WTC11 (cell line): ENCODE data around the gene CTPS2.

ENCODE experiments used
- CBFB ChIP-seq: sonication (generic); formaldehyde crosslinking; IDR thresholded peaks from 2 replicates; pipeline ENCODE4 v1.8.1; 2022; ENCODE audit warnings: mild to moderate bottlenecking, low read depth, missing genetic modification reagents
- CREM ChIP-seq: sonication (generic); formaldehyde crosslinking; IDR thresholded peaks from 2 replicates; pipeline ENCODE4 v1.8.1; 2022; ENCODE audit warnings: mild to moderate bottlenecking, missing genetic modification reagents, moderate library complexity
- FOXJ3 ChIP-seq: sonication (generic); formaldehyde crosslinking; IDR thresholded peaks from 2 replicates; pipeline ENCODE4 v1.9.0; 2021; ENCODE audit warnings: missing genetic modification reagents, mild to moderate bottlenecking, borderline replicate concordance
- FOXK1 ChIP-seq: sonication (generic); formaldehyde crosslinking; IDR thresholded peaks from 2 replicates; pipeline ENCODE4 v1.8.0; 2022; ENCODE audit warnings: mild to moderate bottlenecking, moderate library complexity, missing genetic modification reagents
- GABPB1 ChIP-seq: sonication (generic); formaldehyde crosslinking; IDR thresholded peaks from 2 replicates; pipeline ENCODE4 v1.8.1; 2023; ENCODE audit warnings: mild to moderate bottlenecking, missing genetic modification reagents
- IRF2 ChIP-seq: sonication (generic); formaldehyde crosslinking; IDR thresholded peaks from 2 replicates; pipeline ENCODE4 v1.8.0; 2022; ENCODE audit warnings: low read depth, missing genetic modification reagents, borderline replicate concordance
- NFYB ChIP-seq: sonication (generic); formaldehyde crosslinking; conservative IDR thresholded peaks from 2 replicates; pipeline ENCODE4 v1.8.0; 2022; ENCODE audit warnings: low read depth, missing genetic modification reagents
- ZBTB21 ChIP-seq: sonication (generic); formaldehyde crosslinking; IDR thresholded peaks from 2 replicates; pipeline ENCODE4 v1.8.1; 2023; ENCODE audit warnings: mild to moderate bottlenecking, missing genetic modification reagents, borderline replicate concordance
- TF ChIP-seq, protein P1 (sequence below): fragments of 200-600 bp; IDR thresholded peaks from 2 replicates; pipeline ENCODE4 v1.8.0; 2022; ENCODE audit warnings: antibody characterized with exemption
- TF ChIP-seq, protein P2 (sequence below): sonication (generic); formaldehyde crosslinking; IDR thresholded peaks from 2 replicates; pipeline ENCODE4 v1.8.1; 2023; ENCODE audit warnings: mild to moderate bottlenecking, missing genetic modification reagents, moderate library complexity

- TF ChIP-seq, protein P1, sequence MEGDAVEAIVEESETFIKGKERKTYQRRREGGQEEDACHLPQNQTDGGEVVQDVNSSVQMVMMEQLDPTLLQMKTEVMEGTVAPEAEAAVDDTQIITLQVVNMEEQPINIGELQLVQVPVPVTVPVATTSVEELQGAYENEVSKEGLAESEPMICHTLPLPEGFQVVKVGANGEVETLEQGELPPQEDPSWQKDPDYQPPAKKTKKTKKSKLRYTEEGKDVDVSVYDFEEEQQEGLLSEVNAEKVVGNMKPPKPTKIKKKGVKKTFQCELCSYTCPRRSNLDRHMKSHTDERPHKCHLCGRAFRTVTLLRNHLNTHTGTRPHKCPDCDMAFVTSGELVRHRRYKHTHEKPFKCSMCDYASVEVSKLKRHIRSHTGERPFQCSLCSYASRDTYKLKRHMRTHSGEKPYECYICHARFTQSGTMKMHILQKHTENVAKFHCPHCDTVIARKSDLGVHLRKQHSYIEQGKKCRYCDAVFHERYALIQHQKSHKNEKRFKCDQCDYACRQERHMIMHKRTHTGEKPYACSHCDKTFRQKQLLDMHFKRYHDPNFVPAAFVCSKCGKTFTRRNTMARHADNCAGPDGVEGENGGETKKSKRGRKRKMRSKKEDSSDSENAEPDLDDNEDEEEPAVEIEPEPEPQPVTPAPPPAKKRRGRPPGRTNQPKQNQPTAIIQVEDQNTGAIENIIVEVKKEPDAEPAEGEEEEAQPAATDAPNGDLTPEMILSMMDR = no peak
- TF ChIP-seq, protein P2, sequence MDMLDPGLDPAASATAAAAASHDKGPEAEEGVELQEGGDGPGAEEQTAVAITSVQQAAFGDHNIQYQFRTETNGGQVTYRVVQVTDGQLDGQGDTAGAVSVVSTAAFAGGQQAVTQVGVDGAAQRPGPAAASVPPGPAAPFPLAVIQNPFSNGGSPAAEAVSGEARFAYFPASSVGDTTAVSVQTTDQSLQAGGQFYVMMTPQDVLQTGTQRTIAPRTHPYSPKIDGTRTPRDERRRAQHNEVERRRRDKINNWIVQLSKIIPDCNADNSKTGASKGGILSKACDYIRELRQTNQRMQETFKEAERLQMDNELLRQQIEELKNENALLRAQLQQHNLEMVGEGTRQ (CRISPR knock-in tag) = no peak
- TF ChIP-seq IRF2 (CRISPR knock-in tag) (no peak), ZBTB21 (CRISPR knock-in tag) (no peak), CBFB (CRISPR knock-in tag) (no peak), FOXK1 (CRISPR knock-in tag) (no peak), CREM (CRISPR knock-in tag) (no peak), FOXJ3 (CRISPR knock-in tag) (no peak), NFYB (no peak), GABPB1 (CRISPR knock-in tag) (no peak)
Observed at GRCh38 chrX:16643176-16643575, 69.3 kb downstream of the CTPS2 start.
